HUES64 (cell line): ENCODE results near the gene TDRD10.
A peak's percentile ranks its signal among the peaks of the same experiment; 100 is the strongest.

ENCODE experiments used
- H3K27ac ChIP-seq: 2 replicates; pipeline ENCODE4 v1.7.0; 2013; ENCODE audit warnings: low read depth, low read length, inconsistent platforms
- H3K27me3 ChIP-seq: 2 replicates; pipeline ENCODE4 v1.6.1; 2013; ENCODE audit warnings: mild to moderate bottlenecking, low read length; ENCODE audit not compliant: insufficient read depth
- H3K36me3 ChIP-seq: 2 replicates; pipeline ENCODE4 v1.6.1; 2013; ENCODE audit warnings: mild to moderate bottlenecking, low read length; ENCODE audit not compliant: insufficient read depth
- H3K4me1 ChIP-seq: 2 replicates; pipeline ENCODE4 v1.6.1; 2013; ENCODE audit warnings: mild to moderate bottlenecking, low read length, moderate library complexity; ENCODE audit not compliant: insufficient read depth
- H3K4me3 ChIP-seq: 2 replicates; pipeline ENCODE4 v1.5.1; 2013; ENCODE audit warnings: mild to moderate bottlenecking, low read length, moderate library complexity
- H3K9ac ChIP-seq: 2 replicates; pipeline ENCODE4 v1.6.1; 2013; ENCODE audit warnings: mild to moderate bottlenecking, low read depth, low read length
- H3K9me3 ChIP-seq: 2 replicates; pipeline ENCODE4 v1.6.1; 2013; ENCODE audit warnings: low read depth, low read length; ENCODE audit not compliant: insufficient read depth
- WGBS: fragments of 150-250, 120-280 bp; methylation state at CpG from one replicate; pipeline ENCODE4 v1.1.7; 2013; ENCODE audit warnings: missing lambda C conversion rate; 5-methylcytosine and 5-hydroxymethylcytosine counted together

Gene TDRD10

DNA sequence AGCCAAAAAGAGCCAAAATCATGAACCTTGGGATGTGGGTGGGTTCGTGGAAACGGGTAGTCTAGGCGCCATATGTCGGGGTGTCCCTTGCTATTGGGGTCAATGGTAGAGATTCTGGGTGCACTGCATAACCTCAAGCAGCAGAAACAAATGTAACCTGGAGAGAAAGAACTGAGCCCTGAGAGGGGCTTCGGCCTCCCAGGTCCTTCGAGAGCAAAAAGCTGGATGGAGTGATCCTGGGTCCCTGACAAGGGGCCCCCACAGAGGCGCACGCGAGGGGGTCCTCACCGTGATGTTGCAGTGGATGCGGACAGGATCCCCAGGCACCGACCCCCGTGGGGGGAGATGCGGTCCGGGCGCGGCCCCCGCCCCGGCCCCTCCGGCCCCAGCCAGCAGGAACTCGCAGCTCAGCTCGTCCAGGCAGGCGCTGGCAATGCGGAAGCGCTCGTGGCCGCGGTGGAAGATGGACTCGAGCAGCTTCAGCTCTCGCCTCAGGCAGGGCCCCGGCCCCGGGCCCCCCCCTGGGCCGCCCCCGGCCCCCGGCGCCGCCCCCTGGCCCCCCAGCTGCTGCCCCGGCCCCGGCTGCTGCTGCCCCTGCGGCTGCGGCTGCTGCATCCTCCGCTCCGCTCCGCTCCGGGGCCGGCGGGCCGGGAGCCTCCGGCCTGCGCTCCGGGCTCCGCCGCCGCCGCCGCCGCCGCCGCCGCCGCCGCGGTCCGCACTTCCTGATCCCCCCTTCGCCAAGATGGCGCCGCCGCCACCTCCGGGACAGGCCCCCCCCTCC lies 56.1 kb downstream of the TDRD10 start, which contains the start of gene UBE2Q1:
Gene UBE2Q1 (minus strand): TSS at position 724 of the 781 bp plus-strand sequence. CDS start 109 bp downstream, at position 615.
- Histone ChIP-seq H3K36me3 (peaks cover 31% of the 10 kb centered on the region), H3K9me3 (no peaks in the 10 kb centered on the region), H3K27ac (peak within 1 kb of the TSS; percentile 72), H3K4me1 (peaks cover 16% of the 10 kb centered on the region), H3K4me3 (peak within 1 kb of the TSS; percentile 96), H3K9ac (peak within 1 kb of the TSS; percentile 84), H3K27me3 (no peaks in the 10 kb centered on the region)
- WGBS: under 1% methylated on average over 69 of the region's 69 CpGs

DNA sequence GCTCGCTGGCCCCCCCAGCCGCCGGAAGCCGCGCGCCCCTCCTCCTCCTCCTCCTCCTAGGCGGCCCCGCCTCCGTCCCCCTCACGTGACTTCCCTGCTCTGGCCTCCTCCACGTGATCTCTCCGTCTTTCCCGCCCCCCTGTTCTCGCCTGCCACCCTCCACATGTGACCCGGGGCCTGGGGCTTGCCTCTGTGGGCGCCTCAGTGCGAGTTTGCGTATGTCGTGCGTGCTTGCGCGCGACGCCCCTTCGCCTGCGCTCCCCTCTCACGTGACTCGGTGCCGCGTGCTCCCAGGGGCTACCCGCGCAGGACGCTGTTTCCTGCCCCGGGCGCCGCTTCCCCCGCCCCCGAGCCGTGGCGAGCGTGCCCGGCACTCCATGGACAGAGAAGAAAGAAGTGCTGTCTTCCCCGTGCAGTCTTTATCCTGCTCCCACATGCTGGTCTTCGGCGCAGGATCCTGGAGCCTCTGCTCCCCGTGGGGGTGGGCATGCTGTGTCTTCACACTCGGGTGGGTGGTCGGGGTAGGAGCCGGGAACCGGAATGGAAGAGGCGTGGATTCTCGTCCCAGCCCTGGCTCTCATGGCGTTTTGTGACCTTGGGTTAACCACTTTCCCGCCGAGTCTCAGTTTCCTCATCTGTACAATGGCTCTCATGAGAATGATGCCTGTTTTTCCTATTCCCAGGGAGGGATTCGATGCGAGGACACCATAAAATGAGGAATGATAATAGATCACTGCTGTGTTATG lies 56.9 kb downstream of the TDRD10 start:
- 3% methylated on average over 57 of the region's 57 CpGs for WGBS
- H3K36me3 ChIP-seq: peaks cover 23% of the 10 kb centered on the region
- peak overlapping the region; percentile 49 for H3K4me3 ChIP-seq
- H3K27ac ChIP-seq: peak overlapping the region; percentile 63; the same call in 1 of the 2 replicates
- H3K9ac ChIP-seq: peak overlapping the region; percentile 62
- no peaks in the 10 kb centered on the region for H3K27me3 ChIP-seq
- H3K4me1 ChIP-seq: peaks cover 16% of the 10 kb centered on the region
- H3K9me3 ChIP-seq: no peaks in the 10 kb centered on the region

DNA sequence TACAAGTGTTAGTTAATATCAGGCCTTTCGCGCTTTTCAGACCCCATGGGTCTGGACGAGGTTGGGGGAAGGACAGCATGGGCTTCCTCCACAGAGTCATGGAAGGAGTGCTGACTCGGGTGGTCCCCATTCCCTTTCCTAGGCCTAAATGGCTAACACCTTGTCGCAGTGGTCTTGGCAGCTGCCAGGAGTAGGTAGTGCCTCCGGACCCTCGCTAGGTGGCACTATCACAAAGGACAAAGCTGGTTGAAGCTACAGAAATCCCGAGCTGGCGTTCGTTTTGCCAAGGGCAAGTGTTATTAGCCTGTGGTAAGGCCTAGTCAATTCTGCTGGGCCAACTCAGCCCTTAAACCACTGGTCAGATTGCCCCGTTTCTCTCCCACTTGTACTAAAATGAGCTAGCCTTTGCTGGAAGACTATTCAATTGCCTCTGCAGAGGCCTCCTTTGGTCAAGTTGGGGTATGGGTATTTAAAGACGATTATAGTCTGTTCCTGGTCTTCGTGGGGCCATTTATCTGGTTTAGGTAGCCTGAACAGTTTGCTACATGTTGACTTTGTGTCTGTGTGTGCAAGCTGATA lies 57.5 kb downstream of the TDRD10 start:
- Histone ChIP-seq H3K4me3 (peak overlapping the region; percentile 49), H3K27me3 (no peaks in the 10 kb centered on the region), H3K4me1 (peaks cover 16% of the 10 kb centered on the region), H3K9me3 (no peaks in the 10 kb centered on the region), H3K36me3 (peaks cover 17% of the 10 kb centered on the region), H3K27ac (peak overlapping the region; percentile 63; the same call in 1 of the 2 replicates), H3K9ac (peak overlapping the region; percentile 62)
- WGBS: 18% methylated on average over 13 of the region's 13 CpGs

DNA sequence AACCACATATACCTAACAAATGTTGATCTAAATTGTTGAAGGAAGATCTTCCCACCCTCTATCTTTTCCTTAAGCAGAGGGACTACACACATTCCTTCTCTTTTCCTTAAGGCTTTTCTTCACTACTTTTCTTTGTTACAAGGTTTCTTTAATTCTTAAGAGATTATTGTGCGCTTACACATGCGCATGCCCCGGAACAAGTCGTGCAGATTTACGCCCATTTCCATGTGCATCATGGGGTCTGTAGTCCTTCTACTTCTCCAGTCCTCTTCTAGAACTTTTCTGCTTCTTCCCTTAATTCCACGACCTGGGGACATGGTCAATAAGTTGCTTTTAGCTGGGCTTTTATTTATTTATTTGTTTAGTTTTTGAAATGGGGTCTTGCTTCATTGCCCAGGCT lies 63.9 kb downstream of the TDRD10 start:
- Histone ChIP-seq H3K9ac (no peak overlapping the region), H3K4me1 (peaks cover 12% of the 10 kb centered on the region), H3K9me3 (no peaks in the 10 kb centered on the region), H3K27ac (no peak overlapping the region), H3K36me3 (no peaks in the 10 kb centered on the region), H3K4me3 (no peak overlapping the region), H3K27me3 (peaks cover 6% of the 10 kb centered on the region; the same call in 1 of the 2 replicates)
- WGBS: 93% methylated on average over 6 of the region's 6 CpGs

DNA sequence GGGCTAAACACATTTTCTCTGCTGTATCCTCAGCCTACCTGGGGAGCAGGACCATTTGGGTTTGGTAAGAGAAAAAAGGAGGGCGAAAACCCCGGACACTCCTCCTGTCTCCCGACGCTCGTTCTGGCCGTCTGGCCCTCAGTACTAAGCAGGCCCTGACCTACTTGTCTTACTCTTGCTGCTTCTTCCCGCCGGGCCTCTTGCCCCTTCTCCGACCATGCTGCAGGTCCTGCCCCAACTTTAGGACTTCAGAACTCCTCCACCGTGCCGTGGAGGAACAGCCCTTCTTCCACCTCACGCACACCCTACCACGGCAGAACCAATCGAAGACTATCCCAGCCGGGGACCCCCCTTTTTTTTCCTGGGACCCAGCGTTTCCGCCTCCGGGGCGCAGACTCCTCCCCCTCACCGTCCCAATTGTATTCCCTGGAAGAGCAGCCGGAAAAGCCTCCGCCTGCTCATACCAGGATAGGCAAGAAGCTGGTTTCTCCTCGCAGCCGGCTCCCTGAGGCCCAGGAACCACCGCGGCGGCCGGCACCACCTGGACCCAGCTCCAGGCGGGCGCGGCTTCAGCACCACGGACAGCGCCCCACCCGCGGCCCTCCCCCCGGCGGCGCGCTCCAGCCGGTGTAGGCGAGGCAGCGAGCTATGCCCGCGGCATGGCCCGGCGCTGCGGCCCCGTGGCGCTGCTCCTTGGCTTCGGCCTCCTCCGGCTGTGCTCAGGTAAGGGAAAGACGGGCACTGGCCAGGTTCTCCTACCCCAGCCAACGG lies 65.6 kb downstream of the TDRD10 start, which contains the start of gene CHRNB2:
Gene CHRNB2 (plus strand): TSS at position 393 of the 771 bp plus-strand sequence. CDS start 267 bp downstream, at position 660.
- peak within 1 kb of the TSS; percentile 70 for H3K4me3 ChIP-seq
- no peaks in the 10 kb centered on the region for H3K9me3 ChIP-seq
- peak within 1 kb of the TSS; percentile 42; the same call in 1 of the 2 replicates for H3K27ac ChIP-seq
- H3K9ac ChIP-seq: peak within 1 kb of the TSS; percentile 66
- peaks cover 17% of the 10 kb centered on the region for H3K4me1 ChIP-seq
- peaks cover 6% of the 10 kb centered on the region; the same call in 1 of the 2 replicates for H3K27me3 ChIP-seq
- 5% methylated on average over 53 of the region's 53 CpGs for WGBS
- no peaks in the 10 kb centered on the region for H3K36me3 ChIP-seq

DNA sequence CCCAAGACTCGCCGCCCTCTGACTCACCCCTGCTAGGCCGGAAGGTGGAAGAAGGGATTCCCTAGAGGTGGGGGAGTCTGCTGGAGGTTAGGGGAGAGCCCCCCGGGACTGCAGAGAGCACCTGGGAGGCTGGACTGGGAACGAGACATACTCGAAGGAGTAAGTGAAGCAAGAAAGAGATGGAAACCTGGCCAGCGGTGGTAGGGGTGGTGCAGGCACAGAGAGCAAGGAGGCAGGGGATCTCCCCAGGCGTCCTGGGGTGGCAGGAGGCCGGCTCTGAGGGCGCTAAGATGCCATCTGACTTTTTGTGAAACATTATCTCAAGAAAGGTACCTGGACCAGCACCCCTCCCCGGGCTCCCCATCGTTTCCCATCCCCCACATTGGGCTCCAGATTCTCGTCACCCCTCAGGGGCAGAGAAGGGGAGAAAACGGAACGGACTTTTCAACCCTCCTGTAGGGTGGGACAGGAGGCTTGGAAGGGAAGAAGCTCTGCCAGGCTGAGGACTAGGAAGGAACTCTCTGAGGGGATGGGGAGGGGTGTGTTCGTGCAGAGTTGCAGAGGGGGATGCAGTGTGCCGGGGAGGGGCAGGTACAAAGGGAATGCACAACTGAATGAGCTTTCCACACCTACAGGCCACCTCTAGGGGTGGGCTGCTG lies 66.3 kb downstream of the TDRD10 start:
- H3K9ac ChIP-seq: 0 out of 2 replicates have a peak overlapping the region, but pooled peaks have one; percentile 45
- H3K27me3 ChIP-seq: peaks cover 6% of the 10 kb centered on the region; the same call in 1 of the 2 replicates
- H3K4me1 ChIP-seq: peaks cover 19% of the 10 kb centered on the region
- no peaks in the 10 kb centered on the region for H3K9me3 ChIP-seq
- no peak overlapping the region; the same call in 1 of the 2 replicates for H3K27ac ChIP-seq
- H3K36me3 ChIP-seq: no peaks in the 10 kb centered on the region
- peak overlapping the region; percentile 70 for H3K4me3 ChIP-seq
- WGBS: 54% methylated on average over 17 of the region's 17 CpGs

DNA sequence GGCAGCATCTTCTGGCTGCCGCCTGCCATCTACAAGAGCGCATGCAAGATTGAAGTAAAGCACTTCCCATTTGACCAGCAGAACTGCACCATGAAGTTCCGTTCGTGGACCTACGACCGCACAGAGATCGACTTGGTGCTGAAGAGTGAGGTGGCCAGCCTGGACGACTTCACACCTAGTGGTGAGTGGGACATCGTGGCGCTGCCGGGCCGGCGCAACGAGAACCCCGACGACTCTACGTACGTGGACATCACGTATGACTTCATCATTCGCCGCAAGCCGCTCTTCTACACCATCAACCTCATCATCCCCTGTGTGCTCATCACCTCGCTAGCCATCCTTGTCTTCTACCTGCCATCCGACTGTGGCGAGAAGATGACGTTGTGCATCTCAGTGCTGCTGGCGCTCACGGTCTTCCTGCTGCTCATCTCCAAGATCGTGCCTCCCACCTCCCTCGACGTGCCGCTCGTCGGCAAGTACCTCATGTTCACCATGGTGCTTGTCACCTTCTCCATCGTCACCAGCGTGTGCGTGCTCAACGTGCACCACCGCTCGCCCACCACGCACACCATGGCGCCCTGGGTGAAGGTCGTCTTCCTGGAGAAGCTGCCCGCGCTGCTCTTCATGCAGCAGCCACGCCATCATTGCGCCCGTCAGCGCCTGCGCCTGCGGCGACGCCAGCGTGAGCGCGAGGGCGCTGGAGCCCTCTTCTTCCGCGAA lies 69.4 kb downstream of the TDRD10 start:
- H3K4me3 ChIP-seq: no peak overlapping the region
- no peaks in the 10 kb centered on the region for H3K9me3 ChIP-seq
- peaks cover 6% of the 10 kb centered on the region; the same call in 1 of the 2 replicates for H3K27me3 ChIP-seq
- WGBS: 95% methylated on average over 59 of the region's 59 CpGs
- H3K4me1 ChIP-seq: peaks cover 19% of the 10 kb centered on the region
- no peaks in the 10 kb centered on the region for H3K36me3 ChIP-seq
- no peak overlapping the region for H3K27ac ChIP-seq
- H3K9ac ChIP-seq: no peak overlapping the region

DNA sequence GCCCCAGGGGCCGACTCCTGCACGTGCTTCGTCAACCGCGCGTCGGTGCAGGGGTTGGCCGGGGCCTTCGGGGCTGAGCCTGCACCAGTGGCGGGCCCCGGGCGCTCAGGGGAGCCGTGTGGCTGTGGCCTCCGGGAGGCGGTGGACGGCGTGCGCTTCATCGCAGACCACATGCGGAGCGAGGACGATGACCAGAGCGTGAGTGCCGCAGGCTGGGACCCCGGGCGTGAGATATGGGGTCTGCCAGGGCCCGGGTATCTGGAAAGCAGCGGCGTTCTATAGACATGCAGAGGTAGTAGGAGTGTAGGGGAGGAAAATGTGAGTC lies 69.9 kb downstream of the TDRD10 start:
- 94% methylated on average over 29 of the region's 29 CpGs for WGBS
- no peak overlapping the region for H3K4me3 ChIP-seq
- no peaks in the 10 kb centered on the region for H3K36me3 ChIP-seq
- no peak overlapping the region for H3K27ac ChIP-seq
- H3K4me1 ChIP-seq: peaks cover 14% of the 10 kb centered on the region
- peaks cover 6% of the 10 kb centered on the region; the same call in 1 of the 2 replicates for H3K27me3 ChIP-seq
- H3K9ac ChIP-seq: no peak overlapping the region
- no peaks in the 10 kb centered on the region for H3K9me3 ChIP-seq

DNA sequence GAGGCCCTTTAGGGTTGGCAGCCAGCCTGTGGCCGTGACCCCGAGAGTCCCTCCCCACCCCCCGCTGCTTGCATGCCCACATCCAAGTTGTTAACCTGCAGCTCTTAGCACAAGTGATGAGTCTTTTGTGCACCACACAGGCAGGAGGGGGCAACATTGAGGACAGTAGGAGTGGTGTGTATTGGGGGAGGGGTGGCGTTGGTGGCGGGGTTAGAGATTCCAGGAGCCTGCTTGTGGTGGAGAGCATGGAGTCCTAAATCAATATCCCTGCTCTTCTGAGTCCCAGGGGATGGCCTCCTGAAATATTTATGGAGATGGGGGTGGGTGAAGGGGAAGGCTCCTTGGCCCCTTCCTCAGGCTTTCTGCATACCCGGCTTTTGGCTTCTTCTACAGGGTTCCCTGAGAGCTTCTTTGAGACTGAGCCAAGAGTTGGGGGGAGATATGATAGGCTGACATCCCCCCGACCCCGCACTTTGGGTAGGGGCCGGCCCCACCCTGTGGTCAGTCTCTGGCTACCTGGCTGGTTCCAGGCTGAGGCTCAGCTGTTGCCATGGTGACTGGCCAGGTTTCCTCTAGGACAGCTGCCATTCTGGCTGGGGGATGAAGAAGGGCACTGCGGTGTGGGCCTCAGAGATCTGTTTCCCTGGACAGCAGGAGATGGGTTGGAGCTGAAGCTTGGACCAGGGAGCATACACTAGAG lies 70.6 kb downstream of the TDRD10 start:
- WGBS: 83% methylated on average over 10 of the region's 10 CpGs
- 0 out of 2 replicates have a peak, but pooled peaks cover under 1% of the 10 kb centered on the region for H3K36me3 ChIP-seq

More for the DNA sequence above, 70.6 kb downstream of the TDRD10 start:
- Histone ChIP-seq H3K4me3 (no peak overlapping the region), H3K9me3 (no peaks in the 10 kb centered on the region), H3K27ac (no peak overlapping the region), H3K27me3 (peaks cover 6% of the 10 kb centered on the region; the same call in 1 of the 2 replicates), H3K9ac (no peak overlapping the region), H3K4me1 (peaks cover 11% of the 10 kb centered on the region; the same call in 1 of the 2 replicates)
